PC-9 (cell line): Measurements from ENCODE around the gene LRRC70. TPM values are rescaled to one million over a fixed set of nuclear protein-coding genes. Genes with fewer than 3 reads are reported as not detected.

ENCODE experiments used
- BruUV-seq: library from RNA; stranded (reverse); fragments of 400-500 nt; replicated peaks from 2 replicates; lab custom pipeline; 2021; lab: Mats Ljungman, UMichigan
- CTCF ChIA-PET: fragments of 300-600 bp; sonication (Branson Sonifier 250); formaldehyde crosslinking; loops from one replicate; lab custom pipeline; 2022; ENCODE audit warnings: antibody characterized with exemption; lab: Charles Lee
- POLR2A ChIA-PET: fragments of 300-600 bp; sonication (Branson Sonifier 250); formaldehyde crosslinking; loops from one replicate; lab custom pipeline; 2022; ENCODE audit warnings: antibody characterized with exemption; ENCODE audit not compliant: unreplicated experiment; lab: Charles Lee
- DNase-seq, 2 experiments: peaks; one replicate each; pipeline versions ENCODE4 v3.0.0 to v3.0.0-alpha.2; 2015 to 2022; ENCODE audit warnings: mixed read lengths in 1 of 2
- H2AFZ ChIP-seq: fragments of 200-600 bp; sonication (generic); 2 replicates; pipeline ENCODE4 v1.8.1; 2017; ENCODE audit warnings: antibody characterized with exemption
- H3F3A ChIP-seq: fragments of 200-600 bp; sonication (generic); 2 replicates; pipeline ENCODE4 v1.8.1; 2017; ENCODE audit warnings: antibody characterized with exemption, mild to moderate bottlenecking, low read depth; ENCODE audit not compliant: insufficient read depth
- H3K27ac ChIP-seq: fragments of 200-600 bp; sonication (generic); 2 replicates; pipeline ENCODE4 v1.6.1; 2016; ENCODE audit warnings: mixed run types
- H3K27me3 ChIP-seq: fragments of 200-600 bp; sonication (generic); 2 replicates; pipeline ENCODE4 v1.6.1; 2016; ENCODE audit warnings: low read depth, mixed run types; ENCODE audit not compliant: insufficient read depth
- H3K36me3 ChIP-seq: fragments of 200-600 bp; sonication (generic); 2 replicates; pipeline ENCODE4 v1.6.1; 2016; ENCODE audit warnings: low read depth, mixed run types
- H3K4me1 ChIP-seq: fragments of 200-600 bp; sonication (generic); replicated peaks from 2 replicates; pipeline ENCODE4 v1.6.1; 2016; ENCODE audit warnings: mixed run types; ENCODE audit not compliant: insufficient read depth
- H3K4me2 ChIP-seq: fragments of 200-600 bp; sonication (generic); 2 replicates; pipeline ENCODE4 v1.6.1; 2017; ENCODE audit warnings: mixed run types
- H3K4me3 ChIP-seq: fragments of 200-600 bp; sonication (generic); 2 replicates; pipeline ENCODE4 v1.6.1; 2016; ENCODE audit warnings: mixed run types
- H3K79me2 ChIP-seq: fragments of 200-600 bp; sonication (generic); 2 replicates; pipeline ENCODE4 v1.6.1; 2017; ENCODE audit warnings: low read depth, mixed run types
- H3K9me2 ChIP-seq: fragments of 200-600 bp; sonication (generic); 2 replicates; pipeline ENCODE4 v1.8.1; 2017; ENCODE audit warnings: mild to moderate bottlenecking; ENCODE audit not compliant: insufficient read depth
- H3K9me3 ChIP-seq: fragments of 200-600 bp; sonication (generic); 2 replicates; pipeline ENCODE4 v1.8.1; 2016; ENCODE audit warnings: low read depth; ENCODE audit not compliant: insufficient read depth
- H4K20me1 ChIP-seq: fragments of 200-600 bp; sonication (generic); 2 replicates; pipeline ENCODE4 v1.8.1; 2017; ENCODE audit not compliant: insufficient read depth
- EZH2 ChIP-seq: fragments of 200-600 bp; sonication (generic); IDR thresholded peaks from 2 replicates; pipeline ENCODE4 v1.8.0; 2017; ENCODE audit warnings: antibody characterized with exemption, low read depth
- intact Hi-C: fragments of 100-400 bp; cut with micrococcal nuclease; formaldehyde crosslinking; loops from one replicate; pipeline ENCODE4 v1.10.0; 2022; ENCODE audit not compliant: unreplicated experiment
- total RNA-seq: library from RNA; stranded (reverse); gene quantifications from 2 replicates; pipeline ENCODE4 v1.2.3, GENCODE V29; 2021
- TF ChIP-seq, protein P1 (sequence below): fragments of 200-600 bp; sonication (generic); conservative IDR thresholded peaks from 2 replicates; pipeline ENCODE4 v1.6.1; 2017; ENCODE audit warnings: mixed run types, antibody characterized with exemption, mild to moderate bottlenecking, moderate library complexity

LRRC70 gene
- total RNA-seq, 1 experiment from 2014 or later, result 1.1 TPM

- CTCF ChIA-PET, result interaction anchor here (0.6 kb wide), 1 partner anchor 10 kb away, joined by 3 read pairs; no protein-coding TSS in a partner anchor
- POLR2A ChIA-PET, result no interaction called here
- BruUV-seq, result no TSS peak
- Histone ChIP-seq H3K4me2 (no peak overlapping the region), H2AFZ (no peak overlapping the region), H3K9me3 (no peaks in the 10 kb centered on the region), H3K9me2 (no peaks in the 10 kb centered on the region), H4K20me1 (no peaks in the 10 kb centered on the region), H3K79me2 (no peaks in the 10 kb centered on the region), H3K4me1 (no peaks in the 10 kb centered on the region), H3K36me3 (peaks cover 3% of the 10 kb centered on the region), H3F3A (no peaks in the 10 kb centered on the region), H3K27me3 (no peaks in the 10 kb centered on the region), H3K27ac (no peak overlapping the region), H3K4me3 (no peak overlapping the region)
- DNase-seq, result no peak
- TF ChIP-seq EZH2, result no peak
- TF ChIP-seq, protein P1, sequence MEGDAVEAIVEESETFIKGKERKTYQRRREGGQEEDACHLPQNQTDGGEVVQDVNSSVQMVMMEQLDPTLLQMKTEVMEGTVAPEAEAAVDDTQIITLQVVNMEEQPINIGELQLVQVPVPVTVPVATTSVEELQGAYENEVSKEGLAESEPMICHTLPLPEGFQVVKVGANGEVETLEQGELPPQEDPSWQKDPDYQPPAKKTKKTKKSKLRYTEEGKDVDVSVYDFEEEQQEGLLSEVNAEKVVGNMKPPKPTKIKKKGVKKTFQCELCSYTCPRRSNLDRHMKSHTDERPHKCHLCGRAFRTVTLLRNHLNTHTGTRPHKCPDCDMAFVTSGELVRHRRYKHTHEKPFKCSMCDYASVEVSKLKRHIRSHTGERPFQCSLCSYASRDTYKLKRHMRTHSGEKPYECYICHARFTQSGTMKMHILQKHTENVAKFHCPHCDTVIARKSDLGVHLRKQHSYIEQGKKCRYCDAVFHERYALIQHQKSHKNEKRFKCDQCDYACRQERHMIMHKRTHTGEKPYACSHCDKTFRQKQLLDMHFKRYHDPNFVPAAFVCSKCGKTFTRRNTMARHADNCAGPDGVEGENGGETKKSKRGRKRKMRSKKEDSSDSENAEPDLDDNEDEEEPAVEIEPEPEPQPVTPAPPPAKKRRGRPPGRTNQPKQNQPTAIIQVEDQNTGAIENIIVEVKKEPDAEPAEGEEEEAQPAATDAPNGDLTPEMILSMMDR, result no peak
- intact Hi-C loops, result no loop called here
Observed at GRCh38 chr5:62555930-62556329, 22.7 kb upstream of the LRRC70 start.

- intact Hi-C loops, result no loop called here
- no peak overlapping the region for H2AFZ ChIP-seq
- no peak for DNase-seq
- peaks cover 3% of the 10 kb centered on the region for H3K36me3 ChIP-seq
- H4K20me1 ChIP-seq, result no peaks in the 10 kb centered on the region
- no peak overlapping the region for H3K4me2 ChIP-seq
- no TSS peak for BruUV-seq
- ChIA-PET POLR2A (no interaction called here), CTCF (no interaction called here)
- no peak for TF ChIP-seq EZH2
- TF ChIP-seq, protein P1, result no peak
- no peak overlapping the region for H3K4me3 ChIP-seq
- H3K27me3 ChIP-seq, result no peaks in the 10 kb centered on the region
- H3K79me2 ChIP-seq, result no peaks in the 10 kb centered on the region
- no peak overlapping the region for H3K27ac ChIP-seq
- H3K4me1 ChIP-seq, result no peaks in the 10 kb centered on the region
- H3K9me2 ChIP-seq, result no peaks in the 10 kb centered on the region
- H3F3A ChIP-seq, result peaks cover 8% of the 10 kb centered on the region
- no peaks in the 10 kb centered on the region for H3K9me3 ChIP-seq
Observed at GRCh38 chr5:62558941-62559340, 19.7 kb upstream of the LRRC70 start.

DNA sequence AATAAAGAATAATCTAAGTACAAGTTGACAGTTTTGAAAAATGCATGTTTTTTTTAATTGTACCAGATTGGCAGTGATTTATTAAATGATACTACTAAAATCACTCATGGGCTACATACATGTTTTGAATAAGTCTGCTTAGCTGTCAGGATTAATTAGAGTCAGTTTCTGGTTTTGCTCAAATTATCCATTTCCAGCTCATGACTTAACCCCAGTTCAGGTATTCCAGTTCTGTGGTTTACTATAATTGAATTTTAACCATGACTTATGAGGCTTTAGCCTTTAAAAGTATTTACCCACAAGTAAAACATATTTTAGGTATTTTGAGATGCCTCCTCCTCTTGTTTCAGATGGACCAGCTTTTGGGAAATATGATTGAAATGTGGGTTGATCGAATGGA, 17.8 kb upstream of the LRRC70 start:
- no peak for TF ChIP-seq EZH2
- TF ChIP-seq, protein P1, result no peak
- no peaks in the 10 kb centered on the region for H3K9me2 ChIP-seq
- H3K36me3 ChIP-seq, result peaks cover 3% of the 10 kb centered on the region; the same call in 1 of the 2 replicates
- ChIA-PET CTCF (no interaction called here), POLR2A (no interaction called here)
- intact Hi-C loops, result no loop called here
- H3K9me3 ChIP-seq, result no peaks in the 10 kb centered on the region
- H3K4me3 ChIP-seq, result no peak overlapping the region
- no peaks in the 10 kb centered on the region for H3K27me3 ChIP-seq
- H3K79me2 ChIP-seq, result no peaks in the 10 kb centered on the region
- no peak overlapping the region for H3K27ac ChIP-seq
- no peak overlapping the region for H3K4me2 ChIP-seq
- H2AFZ ChIP-seq, result no peak overlapping the region
- no peaks in the 10 kb centered on the region for H4K20me1 ChIP-seq
- no peaks in the 10 kb centered on the region for H3K4me1 ChIP-seq
- no TSS peak for BruUV-seq
- DNase-seq, result no peak
- peaks cover 8% of the 10 kb centered on the region for H3F3A ChIP-seq
